Measurements from ENCODE around the gene HYI.
A peak's percentile ranks its signal among the peaks of the same experiment; 100 is the strongest.
"Not testable (repeated sequence)": the region's sequence is repeated elsewhere in the genome, so short reads cannot be mapped to it uniquely, and the experiment has no call there.

Gene HYI

GRCh38 chr1:43420874-43421273, 32.9 kb downstream of the HYI start:
- H3K4me3 ChIP-seq (ENCODE audit: low read length), result no peak overlapping the region
- TF ChIP-seq, protein P1, sequence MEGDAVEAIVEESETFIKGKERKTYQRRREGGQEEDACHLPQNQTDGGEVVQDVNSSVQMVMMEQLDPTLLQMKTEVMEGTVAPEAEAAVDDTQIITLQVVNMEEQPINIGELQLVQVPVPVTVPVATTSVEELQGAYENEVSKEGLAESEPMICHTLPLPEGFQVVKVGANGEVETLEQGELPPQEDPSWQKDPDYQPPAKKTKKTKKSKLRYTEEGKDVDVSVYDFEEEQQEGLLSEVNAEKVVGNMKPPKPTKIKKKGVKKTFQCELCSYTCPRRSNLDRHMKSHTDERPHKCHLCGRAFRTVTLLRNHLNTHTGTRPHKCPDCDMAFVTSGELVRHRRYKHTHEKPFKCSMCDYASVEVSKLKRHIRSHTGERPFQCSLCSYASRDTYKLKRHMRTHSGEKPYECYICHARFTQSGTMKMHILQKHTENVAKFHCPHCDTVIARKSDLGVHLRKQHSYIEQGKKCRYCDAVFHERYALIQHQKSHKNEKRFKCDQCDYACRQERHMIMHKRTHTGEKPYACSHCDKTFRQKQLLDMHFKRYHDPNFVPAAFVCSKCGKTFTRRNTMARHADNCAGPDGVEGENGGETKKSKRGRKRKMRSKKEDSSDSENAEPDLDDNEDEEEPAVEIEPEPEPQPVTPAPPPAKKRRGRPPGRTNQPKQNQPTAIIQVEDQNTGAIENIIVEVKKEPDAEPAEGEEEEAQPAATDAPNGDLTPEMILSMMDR (IDR thresholded peaks at IDR 0.05; ENCODE audit: insufficient read depth, low read depth, low read length, missing control alignments), result no peak
- no peak for DNase-seq (ENCODE audit: low read depth)

- no peak overlapping the region for H3K4me3 ChIP-seq (ENCODE audit: low read length)
- TF ChIP-seq, protein P1 (IDR thresholded peaks at IDR 0.05; ENCODE audit: insufficient read depth, low read depth, low read length, missing control alignments), result no peak
- no peak for DNase-seq (ENCODE audit: low read depth)
Measured at GRCh38 chr1:43419627-43420425, 33.9 kb downstream of the HYI start.

DNA sequence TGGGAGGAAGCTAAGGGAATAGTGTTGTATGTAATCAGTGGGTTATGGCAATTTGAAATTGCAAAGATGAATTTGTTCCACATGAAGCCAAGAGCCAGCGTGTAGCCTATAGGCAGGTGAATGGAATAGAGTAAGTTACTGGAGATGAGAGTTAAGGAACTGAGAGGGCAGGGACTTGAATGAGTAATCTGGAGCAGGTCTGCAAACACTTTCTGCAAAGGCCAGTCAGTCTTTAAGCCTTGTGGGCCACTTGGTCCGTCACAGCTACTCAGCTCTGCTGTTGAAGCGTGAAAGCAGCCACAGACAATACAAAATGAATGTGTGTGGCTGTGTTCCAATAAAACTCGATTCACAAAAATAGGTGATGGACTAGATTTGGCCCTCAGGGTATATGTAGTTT, 34.9 kb downstream of the HYI start:
- no peak for DNase-seq (ENCODE audit: low read depth)
- no peak overlapping the region for H3K4me3 ChIP-seq (ENCODE audit: low read length)
- TF ChIP-seq, protein P1 (IDR thresholded peaks at IDR 0.05; ENCODE audit: insufficient read depth, low read depth, low read length, missing control alignments), result no peak

GRCh38 chr1:43415901-43416300, 37.8 kb downstream of the HYI start:
- TF ChIP-seq, protein P1 (IDR thresholded peaks at IDR 0.05; ENCODE audit: insufficient read depth, low read depth, low read length, missing control alignments), result no peak
- DNase-seq (ENCODE audit: low read depth), result no peak

GRCh38 chr1:43414634-43415223, 39.0 kb downstream of the HYI start:
- H3K4me3 ChIP-seq (ENCODE audit: low read length), result no peak overlapping the region
- peak; percentile 56 for DNase-seq (ENCODE audit: low read depth)
- TF ChIP-seq, protein P1 (IDR thresholded peaks at IDR 0.05; ENCODE audit: insufficient read depth, low read depth, low read length, missing control alignments), result peak; percentile 62

More at GRCh38 chr1:43415901-43416300, 37.8 kb downstream of the HYI start:
- no peak overlapping the region for H3K4me3 ChIP-seq (ENCODE audit: low read length)

DNA sequence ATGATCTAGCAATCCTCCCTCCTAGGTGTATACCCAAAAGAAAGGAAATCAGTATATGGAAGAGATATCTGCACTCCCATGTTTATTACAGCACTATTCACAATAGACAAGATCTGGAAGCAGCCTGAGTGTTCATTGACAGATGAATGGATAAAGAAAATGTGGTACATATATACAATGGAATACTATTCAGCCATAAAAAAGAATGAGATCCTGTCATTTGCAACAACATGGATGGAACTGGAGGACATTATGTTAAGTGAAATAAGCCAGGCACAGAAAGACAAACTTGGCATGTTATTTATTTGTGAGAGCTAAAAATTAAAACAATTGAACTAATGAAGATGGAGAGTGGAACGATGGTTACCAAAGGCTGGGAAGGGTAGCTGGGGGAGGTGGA, 40.3 kb downstream of the HYI start:
- not testable (repeated sequence) for DNase-seq (ENCODE audit: low read depth)

DNA sequence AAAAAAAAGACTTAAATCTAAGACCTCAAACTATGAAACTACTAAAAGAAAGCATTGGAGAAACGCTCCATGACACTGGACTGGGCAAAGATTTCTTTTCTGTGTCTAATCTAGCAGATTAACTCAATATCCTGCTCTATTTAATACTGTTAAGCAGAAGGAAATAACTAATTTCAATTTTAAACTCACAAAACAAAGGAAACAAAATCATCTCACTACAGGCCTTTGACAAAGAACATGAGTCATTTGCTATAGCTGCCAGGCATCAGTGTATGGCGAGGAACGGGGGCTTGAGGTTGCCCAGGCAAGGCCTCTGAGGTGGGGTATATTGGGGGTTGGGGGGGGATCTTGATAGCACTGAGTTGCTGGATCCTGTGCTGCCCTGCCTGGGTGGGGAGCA, 43.2 kb downstream of the HYI start:
- TF ChIP-seq, protein P1 (IDR thresholded peaks at IDR 0.05; ENCODE audit: insufficient read depth, low read depth, low read length, missing control alignments), result no peak
- no peak overlapping the region for H3K4me3 ChIP-seq (ENCODE audit: low read length)
- DNase-seq (ENCODE audit: low read depth), result no peak

More for the DNA sequence above, 40.3 kb downstream of the HYI start:
- not testable (repeated sequence) for H3K4me3 ChIP-seq (ENCODE audit: low read length)

Data from epithelial cell of esophagus (primary cell).